Upper lobe of left lung (tissue), 6 donors: ENCODE data around the gene TLCD3A. TPM values are rescaled to one million over a fixed set of nuclear protein-coding genes. Genes with fewer than 3 reads are reported as not detected.

Experiments used
- ATAC-seq, 2 donors: fragments of 200-7000 bp; cut with Tn5 transposase; one replicate each; pipeline ENCODE4 v1.9.1; 2022; ENCODE audit warnings: mild to moderate bottlenecking in 2 of 2, moderate library complexity in 2 of 2; ENCODE audit not compliant: low FRiP score in 2 of 2
- DNase-seq, 2 donors: peaks; one replicate each; pipeline ENCODE4 v3.0.0-alpha.2; 2019 to 2020
- H3K27ac ChIP-seq, 4 donors: fragments of 200-600 bp; sonication (generic); one replicate each; pipeline ENCODE4 v1.5.1; 2016 to 2019
- H3K27me3 ChIP-seq, 4 donors: fragments of 200-600 bp; sonication (generic); one replicate each; pipeline ENCODE4 v1.5.1; 2017 to 2019
- H3K36me3 ChIP-seq, 4 donors: fragments of 200-600 bp; sonication (generic); one replicate each; pipeline ENCODE4 v1.5.1; 2016 to 2019
- H3K4me1 ChIP-seq, 4 donors: fragments of 200-600 bp; sonication (generic); one replicate each; pipeline ENCODE4 v1.5.1; 2018 to 2019
- H3K4me3 ChIP-seq, 4 donors: fragments of 200-600 bp; sonication (generic); one replicate each; pipeline ENCODE4 v1.5.1; 2017 to 2019; ENCODE audit warnings: mild to moderate bottlenecking in 2 of 4, moderate library complexity in 1 of 4
- H3K9me3 ChIP-seq, 4 donors: fragments of 200-600 bp; sonication (generic); one replicate each; pipeline ENCODE4 v1.5.1; 2018 to 2019
- EP300 ChIP-seq, 4 donors: sonication (generic); formaldehyde crosslinking; IDR thresholded peaks; one replicate each; pipeline ENCODE4 v1.5.1; 2017; ENCODE audit warnings: antibody characterized with exemption in 4 of 4, control low read depth in 2 of 4
- POLR2A ChIP-seq, 4 donors: fragments of 450-650 bp; IDR thresholded peaks; one replicate each; pipeline ENCODE4 v1.5.1; 2016 to 2017; ENCODE audit warnings: antibody characterized with exemption in 4 of 4, mild to moderate bottlenecking in 2 of 4
- POLR2AphosphoS5 ChIP-seq, 2 donors: sonication (generic); formaldehyde crosslinking; IDR thresholded peaks; one replicate each; pipeline ENCODE4 v1.5.1; 2017; ENCODE audit warnings: antibody characterized with exemption in 2 of 2
- WGBS, 2 donors: methylation state at CpG; one replicate each; pipeline ENCODE4 v1.1.5; 2017 to 2018; 5-methylcytosine and 5-hydroxymethylcytosine counted together
- total RNA-seq, 6 donors: library from RNA; depleted of rRNA in 4 of 6; stranded (reverse); fragments of >200 nt in 4 of 6; gene quantifications; one replicate each; pipeline versions ENCODE4 v1.1.0 to v1.2.1, GENCODE V29; 2016 to 2021
- TF ChIP-seq, protein P1 (sequence below), 6 experiments: fragments of 450-650 bp in 4 of 6; fragments of 200-600 bp in 2 of 6; sonication (generic) in 2 of 6; IDR thresholded peaks; one replicate each; pipeline ENCODE4 v1.5.1; 2016 to 2019; ENCODE audit warnings: antibody characterized with exemption in 6 of 6
- donor health status: DM: no; HTN: no; CAD: no; lungs with moderate emphysema.
- donor health status: DM: no; HTN: yes; CAD: no; lungs with severe emphysema.

Gene TLCD3A
- 10 to 100 TPM in 4 of 6 donors, 1 to 10 TPM in 2; 5.1 to 37.8 (median 11.7) TPM for total RNA-seq

DNA sequence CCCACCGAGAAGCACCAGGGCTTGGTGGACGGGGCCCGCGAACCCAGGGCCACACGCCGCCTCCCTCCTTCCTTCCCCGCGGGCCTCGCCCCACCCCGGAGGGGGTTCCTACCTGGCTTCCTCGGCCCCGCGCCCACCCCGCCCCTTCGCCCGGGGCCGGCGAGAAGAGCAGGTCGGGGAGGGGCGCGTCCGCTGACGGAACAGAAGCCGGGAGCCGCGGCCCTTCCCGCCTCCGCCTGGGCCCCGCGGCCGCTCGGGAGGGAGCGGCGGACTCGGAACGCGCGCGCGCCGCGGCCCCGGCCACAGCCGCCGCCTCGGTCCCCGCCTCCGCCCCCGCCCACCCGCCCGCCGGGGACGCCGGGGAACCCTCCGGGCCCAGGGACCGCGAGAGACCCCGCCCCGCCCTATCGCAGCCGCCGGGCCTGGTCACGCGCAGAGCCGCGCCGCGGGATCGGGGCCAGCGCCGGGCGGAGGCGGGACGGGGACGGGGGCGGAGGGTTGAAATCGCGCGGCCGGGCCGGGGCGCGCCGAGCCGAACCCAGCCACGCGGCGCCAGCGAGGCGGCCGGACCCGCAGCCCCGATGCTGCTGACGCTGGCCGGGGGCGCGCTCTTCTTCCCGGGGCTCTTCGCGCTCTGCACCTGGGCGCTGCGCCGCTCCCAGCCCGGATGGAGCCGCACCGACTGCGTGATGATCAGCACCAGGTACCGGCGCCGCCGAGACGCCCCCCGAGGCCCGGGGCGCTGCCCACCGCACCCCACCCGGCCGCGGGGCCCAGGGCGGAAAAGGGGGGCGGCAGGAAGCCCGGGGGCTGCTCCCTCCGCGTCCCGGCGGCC, at the start of gene TLCD3A:
Gene TLCD3A (plus strand): TSS at position 530 of the 835 bp plus-strand sequence. CDS start 52 bp downstream, at position 582.
- H3K36me3 ChIP-seq: no peaks in the 10 kb centered on the region
- H3K27me3 ChIP-seq: no peaks in the 10 kb centered on the region
- DNase-seq (peak; percentile 74 to 95), ATAC-seq (peak; percentile 67 to 94)
- WGBS, 2 donors: 0% methylated on average over 11 of the region's 126 CpGs; no CpG with 5 or more reads in 1 of the 2 donors
- peak within 1 kb of the TSS; percentile 71 to 87 (median 77) for H3K27ac ChIP-seq
- H3K4me1 ChIP-seq: peaks cover 0 to 23% (median 10%) of the 10 kb centered on the region in 4 donors
- TF ChIP-seq EP300 (IDR thresholded peaks at IDR 0.05): no peak
- TF ChIP-seq POLR2A (IDR thresholded peaks at IDR 0.05): peak in 1 of 4 donors; percentile 58
- no peak for TF ChIP-seq POLR2AphosphoS5 (IDR thresholded peaks at IDR 0.05)
- TF ChIP-seq, protein P1, sequence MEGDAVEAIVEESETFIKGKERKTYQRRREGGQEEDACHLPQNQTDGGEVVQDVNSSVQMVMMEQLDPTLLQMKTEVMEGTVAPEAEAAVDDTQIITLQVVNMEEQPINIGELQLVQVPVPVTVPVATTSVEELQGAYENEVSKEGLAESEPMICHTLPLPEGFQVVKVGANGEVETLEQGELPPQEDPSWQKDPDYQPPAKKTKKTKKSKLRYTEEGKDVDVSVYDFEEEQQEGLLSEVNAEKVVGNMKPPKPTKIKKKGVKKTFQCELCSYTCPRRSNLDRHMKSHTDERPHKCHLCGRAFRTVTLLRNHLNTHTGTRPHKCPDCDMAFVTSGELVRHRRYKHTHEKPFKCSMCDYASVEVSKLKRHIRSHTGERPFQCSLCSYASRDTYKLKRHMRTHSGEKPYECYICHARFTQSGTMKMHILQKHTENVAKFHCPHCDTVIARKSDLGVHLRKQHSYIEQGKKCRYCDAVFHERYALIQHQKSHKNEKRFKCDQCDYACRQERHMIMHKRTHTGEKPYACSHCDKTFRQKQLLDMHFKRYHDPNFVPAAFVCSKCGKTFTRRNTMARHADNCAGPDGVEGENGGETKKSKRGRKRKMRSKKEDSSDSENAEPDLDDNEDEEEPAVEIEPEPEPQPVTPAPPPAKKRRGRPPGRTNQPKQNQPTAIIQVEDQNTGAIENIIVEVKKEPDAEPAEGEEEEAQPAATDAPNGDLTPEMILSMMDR (IDR thresholded peaks at IDR 0.05): peak in 1 of 6 experiments; percentile 5
- no peaks in the 10 kb centered on the region for H3K9me3 ChIP-seq
- peak within 1 kb of the TSS; percentile 51 to 98 (median 93) for H3K4me3 ChIP-seq

DNA sequence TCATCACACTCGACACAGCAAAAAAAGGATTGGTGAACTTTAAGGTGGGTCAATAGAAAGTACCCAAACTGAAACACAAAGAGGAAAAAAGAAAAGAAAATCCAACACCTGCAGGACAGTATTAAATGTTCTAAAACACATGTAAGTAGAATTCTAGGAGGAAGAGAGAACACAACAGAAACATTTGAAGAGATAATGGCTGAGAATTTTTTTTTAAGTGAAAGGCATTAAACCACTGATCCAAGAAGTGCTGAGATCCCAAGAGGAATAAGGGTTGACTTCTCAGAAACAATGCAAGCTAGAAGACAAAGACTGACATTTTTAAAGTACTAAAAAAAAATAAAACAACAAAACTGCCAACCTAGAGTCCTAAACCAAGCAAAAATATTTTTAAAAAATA, 49.4 kb upstream of the TLCD3A start:
- H3K9me3 ChIP-seq: no peaks in the 10 kb centered on the region
- TF ChIP-seq POLR2AphosphoS5 (IDR thresholded peaks at IDR 0.05) (no peak), EP300 (IDR thresholded peaks at IDR 0.05) (no peak), POLR2A (IDR thresholded peaks at IDR 0.05) (no peak)
- TF ChIP-seq, protein P1 (IDR thresholded peaks at IDR 0.05): no peak
- H3K4me1 ChIP-seq: no peaks in the 10 kb centered on the region
- ATAC-seq: no peak
- no peaks in the 10 kb centered on the region for H3K27me3 ChIP-seq
- no peak overlapping the region for H3K4me3 ChIP-seq
- no peak for DNase-seq
- H3K27ac ChIP-seq: no peak overlapping the region
- 82 to 98% methylated on average over 1 of the region's 1 CpG for WGBS, 2 donors
- H3K36me3 ChIP-seq: peaks cover 0 to 15% (median 11%) of the 10 kb centered on the region in 4 donors

DNA sequence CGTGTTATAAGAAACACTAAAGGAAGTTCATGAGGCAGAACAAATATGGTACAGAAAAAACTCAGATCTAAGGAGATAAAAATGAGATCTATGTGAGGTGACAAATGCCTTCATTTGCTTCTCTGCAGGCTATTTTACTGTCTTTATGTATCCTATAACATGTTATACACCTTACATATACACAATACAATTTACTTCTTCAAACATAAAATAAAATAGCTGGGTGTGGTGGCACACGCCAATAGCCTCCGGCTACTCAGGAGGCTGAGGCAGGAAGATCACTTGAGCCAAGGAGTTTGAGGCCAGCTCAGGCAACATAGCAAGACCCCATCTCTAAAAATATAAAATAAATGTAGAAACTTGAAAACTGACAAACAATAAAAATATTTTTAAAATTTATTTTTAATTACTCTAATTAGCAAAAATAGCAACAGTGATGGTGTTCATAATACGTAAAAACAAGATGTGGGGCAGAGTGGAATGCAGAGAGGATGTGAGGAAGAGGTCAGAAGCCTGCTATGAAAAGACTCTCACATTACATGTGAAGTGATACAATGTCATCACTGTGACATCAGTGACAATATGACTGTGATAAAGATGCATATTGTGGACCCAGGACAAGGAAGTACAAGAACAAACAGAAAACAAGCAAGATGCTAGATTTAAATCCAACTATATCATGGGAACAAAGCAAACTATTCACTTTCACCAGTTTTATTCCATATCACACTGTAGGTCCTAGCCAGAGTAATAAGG, 48.7 kb upstream of the TLCD3A start:
- ATAC-seq: no peak
- TF ChIP-seq POLR2A (IDR thresholded peaks at IDR 0.05) (no peak), EP300 (IDR thresholded peaks at IDR 0.05) (no peak), POLR2AphosphoS5 (IDR thresholded peaks at IDR 0.05) (no peak)
- TF ChIP-seq, protein P1 (IDR thresholded peaks at IDR 0.05): no peak
- WGBS, 2 donors: 85 to 87% methylated on average over 4 of the region's 4 CpGs
- H3K27me3 ChIP-seq: no peaks in the 10 kb centered on the region
- peaks cover 0 to 18% (median 11%) of the 10 kb centered on the region in 4 donors for H3K36me3 ChIP-seq
- H3K4me1 ChIP-seq: no peaks in the 10 kb centered on the region
- DNase-seq: no peak
- H3K9me3 ChIP-seq: no peaks in the 10 kb centered on the region
- no peak overlapping the region for H3K27ac ChIP-seq
- H3K4me3 ChIP-seq: no peak overlapping the region

DNA sequence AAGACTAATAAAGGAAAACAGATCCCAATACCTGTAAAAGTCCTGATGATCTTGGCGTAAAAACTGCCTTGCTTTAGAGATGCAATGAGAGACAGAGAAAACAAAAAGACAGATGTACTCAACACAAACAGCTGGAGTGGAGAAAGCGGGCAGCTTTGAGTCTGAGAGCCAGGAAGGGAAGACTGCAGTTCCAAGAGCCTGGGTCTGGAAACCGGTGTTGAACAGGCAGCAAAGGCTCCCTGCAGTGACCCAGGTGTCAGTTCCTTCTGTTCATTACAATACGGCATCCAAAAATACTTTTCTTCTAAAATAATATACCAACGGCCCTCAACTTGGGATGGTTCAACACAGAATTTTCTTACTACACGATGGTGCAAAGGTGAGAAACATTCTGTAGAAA, 47.4 kb upstream of the TLCD3A start:
- H3K4me3 ChIP-seq: no peak overlapping the region
- H3K27me3 ChIP-seq: no peaks in the 10 kb centered on the region
- no peak overlapping the region for H3K27ac ChIP-seq
- TF ChIP-seq POLR2A (IDR thresholded peaks at IDR 0.05) (no peak), POLR2AphosphoS5 (IDR thresholded peaks at IDR 0.05) (no peak), EP300 (IDR thresholded peaks at IDR 0.05) (no peak)
- TF ChIP-seq, protein P1 (IDR thresholded peaks at IDR 0.05): no peak
- ATAC-seq (no peak), DNase-seq (no peak)
- peaks cover 0 to 29% (median 15%) of the 10 kb centered on the region in 4 donors for H3K36me3 ChIP-seq
- no peaks in the 10 kb centered on the region for H3K9me3 ChIP-seq
- H3K4me1 ChIP-seq: no peaks in the 10 kb centered on the region
- 96 to 97% methylated on average over 6 of the region's 6 CpGs for WGBS, 2 donors
